ENCODE measurements around the gene BMS1. TPM values are rescaled to one million over a fixed set of nuclear protein-coding genes. Genes with fewer than 3 reads are reported as not detected.

Gene BMS1
- total RNA-seq, 1 experiment from 2014 or later, result 40.0 TPM

DNA sequence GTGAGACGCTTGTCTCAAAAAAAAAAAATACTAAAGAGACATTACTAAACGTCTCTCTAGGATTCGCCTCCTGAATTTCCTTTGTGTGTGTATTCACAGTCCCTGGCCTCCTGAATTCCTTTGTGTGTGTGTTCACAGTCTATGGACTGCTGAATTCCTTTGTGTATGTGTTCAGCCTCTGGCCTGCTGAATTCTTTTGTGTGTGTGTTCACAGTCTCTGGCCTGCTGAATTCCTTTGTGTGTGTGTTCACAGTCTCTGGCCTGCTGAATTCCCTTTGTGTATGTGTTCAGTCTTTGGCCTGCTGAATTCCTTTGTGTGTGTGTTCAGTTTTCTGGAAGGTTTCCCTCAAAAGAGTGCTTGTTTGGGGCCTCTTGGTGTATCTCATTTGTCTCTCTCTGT lies 8.2 kb downstream of the BMS1 start (continued):
- no peak for TF ChIP-seq EZH2 (IDR thresholded peaks at IDR 0.05)
- TF ChIP-seq ZNF274 (IDR thresholded peaks at IDR 0.05; ENCODE audit: low read depth, low read length), result no peak
- TF ChIP-seq TCF7L2 (IDR thresholded peaks at IDR 0.05; ENCODE audit: borderline replicate concordance, extremely low read depth, insufficient read depth, insufficient read length), result no peak
- TF ChIP-seq JUND (IDR thresholded peaks at IDR 0.05), result no peak
- no peak for TF ChIP-seq EZH2phosphoT487 (IDR thresholded peaks at IDR 0.05; ENCODE audit: borderline replicate concordance)

GRCh38 chr10:42795701-42796100 lies 13.1 kb downstream of the BMS1 start:
- DNase-seq (ENCODE audit: low read depth, low spot score), result no peak
- no peak overlapping the region for H3K4me3 ChIP-seq (replicated peaks in 1 of 2; ENCODE audit: low read depth in 1 of 2, low read length in 2 of 2)

More at GRCh38 chr10:42795701-42796100, 13.1 kb downstream of the BMS1 start:
- H3K9ac ChIP-seq (ENCODE audit: low read length), result no peak overlapping the region
- ChIA-PET CTCF (no interaction called here), POLR2A (no interaction called here), RAD21 (ENCODE audit: low non-redundant PET in 1 of 2, low total read pairs in 2 of 2, uncharacterized antibody in 2 of 2, unreplicated experiment in 2 of 2) (no interaction called here)
- H3K9me2 ChIP-seq (ENCODE audit: insufficient read depth), result no peaks in the 10 kb centered on the region
- no peaks in the 10 kb centered on the region for H3K4me1 ChIP-seq (ENCODE audit: control insufficient read depth in 1 of 2, insufficient read depth in 2 of 2, low read length in 2 of 2)
- peaks cover 77% of the 10 kb centered on the region for H3K79me2 ChIP-seq (ENCODE audit: insufficient read depth, low read length)
- no peaks in the 10 kb centered on the region for H3K27me3 ChIP-seq (ENCODE audit: insufficient read depth, low read length)
- ATAC-seq, result no peak
- no peak for TF ChIP-seq POLR2AphosphoS5 (IDR thresholded peaks at IDR 0.05; ENCODE audit: low read depth, low read length)
- TF ChIP-seq, protein P1, sequence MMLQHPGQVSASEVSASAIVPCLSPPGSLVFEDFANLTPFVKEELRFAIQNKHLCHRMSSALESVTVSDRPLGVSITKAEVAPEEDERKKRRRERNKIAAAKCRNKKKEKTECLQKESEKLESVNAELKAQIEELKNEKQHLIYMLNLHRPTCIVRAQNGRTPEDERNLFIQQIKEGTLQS (IDR thresholded peaks at IDR 0.05), result no peak
- TF ChIP-seq, protein P2, sequence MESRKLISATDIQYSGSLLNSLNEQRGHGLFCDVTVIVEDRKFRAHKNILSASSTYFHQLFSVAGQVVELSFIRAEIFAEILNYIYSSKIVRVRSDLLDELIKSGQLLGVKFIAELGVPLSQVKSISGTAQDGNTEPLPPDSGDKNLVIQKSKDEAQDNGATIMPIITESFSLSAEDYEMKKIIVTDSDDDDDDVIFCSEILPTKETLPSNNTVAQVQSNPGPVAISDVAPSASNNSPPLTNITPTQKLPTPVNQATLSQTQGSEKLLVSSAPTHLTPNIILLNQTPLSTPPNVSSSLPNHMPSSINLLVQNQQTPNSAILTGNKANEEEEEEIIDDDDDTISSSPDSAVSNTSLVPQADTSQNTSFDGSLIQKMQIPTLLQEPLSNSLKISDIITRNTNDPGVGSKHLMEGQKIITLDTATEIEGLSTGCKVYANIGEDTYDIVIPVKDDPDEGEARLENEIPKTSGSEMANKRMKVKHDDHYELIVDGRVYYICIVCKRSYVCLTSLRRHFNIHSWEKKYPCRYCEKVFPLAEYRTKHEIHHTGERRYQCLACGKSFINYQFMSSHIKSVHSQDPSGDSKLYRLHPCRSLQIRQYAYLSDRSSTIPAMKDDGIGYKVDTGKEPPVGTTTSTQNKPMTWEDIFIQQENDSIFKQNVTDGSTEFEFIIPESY (IDR thresholded peaks at IDR 0.05; ENCODE audit: extremely low read depth, insufficient replicate concordance, low read length), result no peak
- TF ChIP-seq CBX3 (IDR thresholded peaks at IDR 0.05; ENCODE audit: low read depth), result no peak
- TF ChIP-seq SRF (IDR thresholded peaks at IDR 0.05; ENCODE audit: low read depth), result no peak
- no peak for TF ChIP-seq FOSL1 (IDR thresholded peaks at IDR 0.05; ENCODE audit: low read depth)
- no peak for TF ChIP-seq ZNF274 (IDR thresholded peaks at IDR 0.05; ENCODE audit: low read depth, low read length)
- no peak for TF ChIP-seq EZH2phosphoT487 (IDR thresholded peaks at IDR 0.05; ENCODE audit: borderline replicate concordance)
- no peak for TF ChIP-seq ELF1 (IDR thresholded peaks at IDR 0.05; ENCODE audit: borderline replicate concordance, low read depth)
- TF ChIP-seq SP1 (IDR thresholded peaks at IDR 0.05; ENCODE audit: low read depth), result no peak
- H3K27ac ChIP-seq (ENCODE audit: low read depth, low read length), result no peak overlapping the region
- intact Hi-C loops (cut with micrococcal nuclease), result no loop called here
- no peaks in the 10 kb centered on the region for H3K9me3 ChIP-seq (ENCODE audit: control insufficient read depth in 1 of 2, insufficient read depth in 1 of 2, low read depth in 1 of 2, low read length in 2 of 2)
- BruUV-seq (replicated peaks), result no TSS peak
- peaks cover 3% of the 10 kb centered on the region; the same call in 1 of the 2 replicates for H4K20me1 ChIP-seq (ENCODE audit: insufficient read depth)
- no peak overlapping the region for H3K4me2 ChIP-seq (ENCODE audit: low read length)
- H2AFZ ChIP-seq (ENCODE audit: low read depth, low read length, poor library complexity, severe bottlenecking), result no peak overlapping the region
- peaks cover 65 to 85% of the 10 kb centered on the region in 2 experiments for H3K36me3 ChIP-seq (ENCODE audit: control insufficient read depth in 1 of 2, insufficient read depth in 2 of 2, low read length in 2 of 2)
